Measurements from ENCODE around the gene RYR3.

The RYR3 gene

DNA sequence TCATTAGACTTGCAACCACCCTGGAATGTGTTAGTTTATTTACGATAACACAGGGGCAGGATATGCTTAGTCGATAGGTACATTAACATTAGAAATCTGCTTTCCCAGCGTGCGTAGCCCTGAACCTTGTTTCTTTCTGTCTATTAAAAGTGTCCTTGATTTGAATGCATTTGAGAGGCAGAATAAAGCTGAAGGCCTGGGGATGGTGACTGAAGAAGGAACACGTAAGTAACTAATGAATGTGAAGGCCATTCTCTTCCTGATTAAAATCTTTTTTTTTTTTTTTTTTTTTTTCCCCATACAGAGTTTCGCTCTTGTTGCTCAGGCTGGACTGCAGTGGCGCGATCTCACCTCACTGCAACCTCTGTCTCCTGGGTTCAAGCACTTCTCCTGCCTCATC, 514.7 kb downstream of the RYR3 start:
- 100% methylated on average over 4 of the region's 8 CpGs for WGBS (ENCODE audit: insufficient coverage)
- CTCF ChIA-PET: interaction anchor here (1.1 kb wide), 1 partner anchor 11 kb away, joined by 4 read pairs; no protein-coding TSS in a partner anchor
- Histone ChIP-seq H3K4me1 (ENCODE audit: control extremely low read depth in 1 of 4, control insufficient read depth in 4 of 4, insufficient read depth in 4 of 4, low read length in 3 of 4) (no peaks in the 10 kb centered on the region), H3K9me3 (ENCODE audit: control extremely low read depth in 1 of 5, control insufficient read depth in 4 of 5, insufficient read depth in 2 of 5, low read depth in 1 of 5, low read length in 4 of 5) (peaks cover 0 to 3% (median 0%) of the 10 kb centered on the region in 5 experiments), H3K4me3 (ENCODE audit: control insufficient read depth in 1 of 7, extremely low read depth in 1 of 7, insufficient read depth in 4 of 7, low read depth in 2 of 7, low read length in 6 of 7) (no peak overlapping the region), H3K36me3 (ENCODE audit: control insufficient read depth in 4 of 4, insufficient read depth in 4 of 4, low read length in 3 of 4) (no peaks in the 10 kb centered on the region), H3K27ac (ENCODE audit: insufficient read depth in 1 of 2, low read depth in 1 of 2, low read length in 2 of 2, poor library complexity in 1 of 2, severe bottlenecking in 2 of 2) (no peak overlapping the region), H3K27me3 (replicated peaks in 2 of 5; ENCODE audit: control insufficient read depth in 4 of 5, insufficient read depth in 5 of 5, low read length in 4 of 5) (peaks cover 0 to 3% (median 0%) of the 10 kb centered on the region in 5 experiments)
- POLR2A ChIA-PET: no interaction called here
- no peak for DNase-seq

DNA sequence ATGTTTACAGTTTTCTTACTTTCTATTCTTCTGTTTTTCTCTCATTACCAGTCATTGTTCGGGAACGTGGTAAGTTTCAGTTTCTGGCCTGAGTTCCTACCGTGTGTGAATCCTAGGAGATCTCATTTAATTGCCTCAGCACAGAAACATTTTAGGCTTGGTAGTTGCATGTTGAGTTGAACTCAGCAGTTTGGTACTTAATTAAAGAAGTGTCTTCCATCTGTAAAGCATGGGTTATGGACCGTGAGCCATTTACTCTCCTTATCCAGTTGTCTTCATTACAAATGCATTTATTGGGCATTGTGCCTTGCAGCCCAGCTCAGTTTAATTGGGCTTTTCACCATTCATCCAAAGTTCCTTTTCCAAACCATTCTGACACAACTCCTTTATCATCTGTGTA, 515.4 kb downstream of the RYR3 start:
- Histone ChIP-seq H3K9me3 (ENCODE audit: control extremely low read depth in 1 of 5, control insufficient read depth in 4 of 5, insufficient read depth in 2 of 5, low read depth in 1 of 5, low read length in 4 of 5) (peaks cover 0 to 3% (median 0%) of the 10 kb centered on the region in 5 experiments), H3K27me3 (replicated peaks in 2 of 5; ENCODE audit: control insufficient read depth in 4 of 5, insufficient read depth in 5 of 5, low read length in 4 of 5) (peaks cover 0 to 1% (median 0%) of the 10 kb centered on the region in 5 experiments), H3K4me3 (ENCODE audit: control insufficient read depth in 1 of 7, extremely low read depth in 1 of 7, insufficient read depth in 4 of 7, low read depth in 2 of 7, low read length in 6 of 7) (no peak overlapping the region), H3K27ac (ENCODE audit: insufficient read depth in 1 of 2, low read depth in 1 of 2, low read length in 2 of 2, poor library complexity in 1 of 2, severe bottlenecking in 2 of 2) (no peak overlapping the region), H3K4me1 (ENCODE audit: control extremely low read depth in 1 of 4, control insufficient read depth in 4 of 4, insufficient read depth in 4 of 4, low read length in 3 of 4) (no peaks in the 10 kb centered on the region), H3K36me3 (ENCODE audit: control insufficient read depth in 4 of 4, insufficient read depth in 4 of 4, low read length in 3 of 4) (no peaks in the 10 kb centered on the region)
- WGBS (ENCODE audit: insufficient coverage): 100% methylated on average over 3 of the region's 4 CpGs
- ChIA-PET CTCF (no interaction called here), POLR2A (no interaction called here)
- no peak for DNase-seq

DNA sequence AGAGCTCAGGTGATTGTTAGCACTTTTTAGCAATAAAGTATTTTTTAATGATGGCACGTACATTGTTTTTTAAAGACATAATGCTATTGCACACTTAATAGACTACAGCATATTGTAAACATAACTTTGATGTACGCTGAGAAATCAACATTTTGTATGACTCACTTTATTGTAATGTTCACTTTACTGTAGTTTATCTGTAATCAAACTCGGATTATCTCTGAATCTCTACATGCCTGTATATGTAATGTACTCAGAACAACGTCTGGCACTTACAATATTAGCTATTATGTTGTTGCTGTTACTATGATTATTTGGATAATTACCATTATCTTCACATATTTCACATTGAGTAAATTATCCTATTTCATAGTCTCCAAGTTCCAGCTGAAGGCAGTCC, 519.6 kb downstream of the RYR3 start:
- DNase-seq: no peak
- peaks cover 0 to 3% (median 0%) of the 10 kb centered on the region in 5 experiments for H3K9me3 ChIP-seq (ENCODE audit: control extremely low read depth in 1 of 5, control insufficient read depth in 4 of 5, insufficient read depth in 2 of 5, low read depth in 1 of 5, low read length in 4 of 5)
- H3K36me3 ChIP-seq (ENCODE audit: control insufficient read depth in 4 of 4, insufficient read depth in 4 of 4, low read length in 3 of 4): no peaks in the 10 kb centered on the region
- H3K4me3 ChIP-seq (ENCODE audit: control insufficient read depth in 1 of 7, extremely low read depth in 1 of 7, insufficient read depth in 4 of 7, low read depth in 2 of 7, low read length in 6 of 7): no peak overlapping the region
- CTCF ChIA-PET: interaction anchor here (0.9 to 1.2 kb wide), 2 partner anchors 13 to 90 kb away, joined by 3 read pairs; no protein-coding TSS in a partner anchor
- no peak overlapping the region for H3K27ac ChIP-seq (ENCODE audit: insufficient read depth in 1 of 2, low read depth in 1 of 2, low read length in 2 of 2, poor library complexity in 1 of 2, severe bottlenecking in 2 of 2)
- no peaks in the 10 kb centered on the region for H3K27me3 ChIP-seq (replicated peaks in 2 of 5; ENCODE audit: control insufficient read depth in 4 of 5, insufficient read depth in 5 of 5, low read length in 4 of 5)
- no peaks in the 10 kb centered on the region for H3K4me1 ChIP-seq (ENCODE audit: control extremely low read depth in 1 of 4, control insufficient read depth in 4 of 4, insufficient read depth in 4 of 4, low read length in 3 of 4)
- 100% methylated on average over 1 of the region's 4 CpGs for WGBS (ENCODE audit: insufficient coverage)
- POLR2A ChIA-PET: no interaction called here

DNA sequence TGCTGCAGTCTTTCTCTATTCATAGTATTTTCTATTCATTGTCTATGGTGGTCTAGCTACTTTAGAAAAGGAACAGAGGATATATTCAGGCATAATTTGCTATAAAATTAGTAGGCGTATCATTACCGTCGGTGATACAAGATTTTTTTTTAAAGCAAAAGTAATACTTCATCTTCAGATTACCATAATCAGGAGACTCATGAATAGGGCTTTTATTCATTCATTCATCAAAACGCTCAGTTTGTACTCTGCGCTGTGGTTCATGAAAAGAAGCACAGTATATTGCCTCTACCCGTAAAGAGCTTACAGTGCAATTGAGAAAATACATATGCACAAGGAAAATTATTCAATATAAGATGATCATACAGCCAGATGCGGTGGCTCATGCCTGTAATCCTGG, 520.9 kb downstream of the RYR3 start:
- ChIA-PET CTCF (interaction anchor here (1.2 kb wide), 1 partner anchor 12 kb away, joined by 3 read pairs; no protein-coding TSS in a partner anchor), POLR2A (no interaction called here)
- Histone ChIP-seq H3K4me3 (ENCODE audit: control insufficient read depth in 1 of 7, extremely low read depth in 1 of 7, insufficient read depth in 4 of 7, low read depth in 2 of 7, low read length in 6 of 7) (no peak overlapping the region), H3K36me3 (ENCODE audit: control insufficient read depth in 4 of 4, insufficient read depth in 4 of 4, low read length in 3 of 4) (no peaks in the 10 kb centered on the region), H3K4me1 (ENCODE audit: control extremely low read depth in 1 of 4, control insufficient read depth in 4 of 4, insufficient read depth in 4 of 4, low read length in 3 of 4) (no peaks in the 10 kb centered on the region), H3K9me3 (ENCODE audit: control extremely low read depth in 1 of 5, control insufficient read depth in 4 of 5, insufficient read depth in 2 of 5, low read depth in 1 of 5, low read length in 4 of 5) (peaks cover 0 to 3% (median 0%) of the 10 kb centered on the region in 5 experiments), H3K27me3 (replicated peaks in 2 of 5; ENCODE audit: control insufficient read depth in 4 of 5, insufficient read depth in 5 of 5, low read length in 4 of 5) (no peaks in the 10 kb centered on the region), H3K27ac (ENCODE audit: insufficient read depth in 1 of 2, low read depth in 1 of 2, low read length in 2 of 2, poor library complexity in 1 of 2, severe bottlenecking in 2 of 2) (no peak overlapping the region)
- WGBS (ENCODE audit: insufficient coverage): 100% methylated on average over 1 of the region's 7 CpGs
- DNase-seq: no peak

DNA sequence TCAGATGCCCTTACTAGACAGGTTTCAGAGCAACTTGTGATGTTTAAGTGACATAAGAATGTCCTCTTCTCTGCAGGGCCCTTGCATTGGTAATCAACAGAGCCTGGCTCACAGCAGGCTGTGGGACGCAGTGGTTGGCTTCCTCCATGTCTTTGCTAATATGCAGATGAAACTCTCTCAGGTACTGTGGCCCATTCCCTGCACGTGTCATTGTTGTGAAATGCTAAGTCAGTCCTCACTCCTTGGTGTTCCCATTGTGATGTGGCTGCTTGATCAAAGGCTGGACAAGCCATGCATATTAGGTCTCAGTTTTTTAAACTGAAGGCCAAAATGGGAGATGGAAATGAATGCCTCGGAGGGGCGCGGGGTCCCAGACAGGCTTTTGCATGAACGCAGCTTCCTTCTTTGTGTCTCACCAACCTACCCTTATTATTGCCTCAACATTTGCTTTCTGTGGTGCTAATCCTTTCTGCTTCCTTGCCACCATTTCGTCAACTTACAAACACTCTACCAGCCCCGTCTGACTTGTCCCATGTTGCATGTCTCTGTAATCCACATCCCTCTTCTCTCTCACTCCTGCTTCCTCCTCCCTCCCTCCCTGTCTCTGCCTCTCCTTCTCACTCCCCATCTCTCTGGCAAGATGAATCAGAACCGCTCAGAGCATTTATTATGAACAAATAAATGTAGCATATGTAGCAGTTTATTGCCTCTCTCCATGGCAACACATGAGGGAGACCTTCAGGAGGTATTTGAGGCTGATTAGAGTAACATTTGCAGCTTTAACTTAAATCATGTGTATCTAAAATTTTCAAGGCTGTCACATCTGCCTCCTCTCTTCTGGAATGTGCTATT, 524.4 kb downstream of the RYR3 start:
- Histone ChIP-seq H3K4me1 (ENCODE audit: control extremely low read depth in 1 of 4, control insufficient read depth in 4 of 4, insufficient read depth in 4 of 4, low read length in 3 of 4) (no peaks in the 10 kb centered on the region), H3K4me3 (ENCODE audit: control insufficient read depth in 1 of 7, extremely low read depth in 1 of 7, insufficient read depth in 4 of 7, low read depth in 2 of 7, low read length in 6 of 7) (no peak overlapping the region), H3K9me3 (ENCODE audit: control extremely low read depth in 1 of 5, control insufficient read depth in 4 of 5, insufficient read depth in 2 of 5, low read depth in 1 of 5, low read length in 4 of 5) (no peaks in the 10 kb centered on the region), H3K36me3 (ENCODE audit: control insufficient read depth in 4 of 4, insufficient read depth in 4 of 4, low read length in 3 of 4) (peaks cover 0 to 6% (median 0%) of the 10 kb centered on the region in 4 experiments), H3K27ac (ENCODE audit: insufficient read depth in 1 of 2, low read depth in 1 of 2, low read length in 2 of 2, poor library complexity in 1 of 2, severe bottlenecking in 2 of 2) (no peak overlapping the region), H3K27me3 (replicated peaks in 2 of 5; ENCODE audit: control insufficient read depth in 4 of 5, insufficient read depth in 5 of 5, low read length in 4 of 5) (no peaks in the 10 kb centered on the region)
- 78% methylated on average over 8 of the region's 9 CpGs for WGBS (ENCODE audit: insufficient coverage)
- ChIA-PET CTCF (interaction anchor here (0.5 to 1.5 kb wide), 2 partner anchors 22 to 26 kb away, joined by 3 read pairs; no protein-coding TSS in a partner anchor), POLR2A (no interaction called here)
- no peak for DNase-seq

DNA sequence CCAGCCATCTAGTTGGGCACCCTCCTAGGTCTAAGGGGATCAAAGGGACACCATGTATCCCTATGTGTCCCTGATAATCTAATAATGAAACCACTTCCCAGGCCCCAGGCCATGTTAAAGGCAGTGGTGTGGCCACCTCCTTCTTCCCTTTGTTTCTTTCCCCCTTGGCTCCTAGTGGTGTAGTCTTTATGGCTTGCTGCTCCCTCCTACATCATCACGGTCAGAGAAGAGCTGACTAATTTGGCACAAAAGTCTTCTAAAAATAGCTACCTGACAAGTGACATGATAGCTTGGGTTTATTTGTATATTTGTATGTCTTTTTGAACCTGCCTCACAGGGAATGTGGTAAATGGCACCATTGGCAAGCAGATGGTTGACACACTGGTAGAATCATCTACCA, 526.5 kb downstream of the RYR3 start:
- no peaks in the 10 kb centered on the region for H3K27me3 ChIP-seq (replicated peaks in 2 of 5; ENCODE audit: control insufficient read depth in 4 of 5, insufficient read depth in 5 of 5, low read length in 4 of 5)
- no peak overlapping the region for H3K4me3 ChIP-seq (ENCODE audit: control insufficient read depth in 1 of 7, extremely low read depth in 1 of 7, insufficient read depth in 4 of 7, low read depth in 2 of 7, low read length in 6 of 7)
- DNase-seq: no peak
- ChIA-PET POLR2A (no interaction called here), CTCF (no interaction called here)
- no peaks in the 10 kb centered on the region for H3K4me1 ChIP-seq (ENCODE audit: control extremely low read depth in 1 of 4, control insufficient read depth in 4 of 4, insufficient read depth in 4 of 4, low read length in 3 of 4)
- H3K36me3 ChIP-seq (ENCODE audit: control insufficient read depth in 4 of 4, insufficient read depth in 4 of 4, low read length in 3 of 4): peaks cover 0 to 6% (median 0%) of the 10 kb centered on the region in 4 experiments
- H3K27ac ChIP-seq (ENCODE audit: insufficient read depth in 1 of 2, low read depth in 1 of 2, low read length in 2 of 2, poor library complexity in 1 of 2, severe bottlenecking in 2 of 2): no peak overlapping the region
- no peaks in the 10 kb centered on the region for H3K9me3 ChIP-seq (ENCODE audit: control extremely low read depth in 1 of 5, control insufficient read depth in 4 of 5, insufficient read depth in 2 of 5, low read depth in 1 of 5, low read length in 4 of 5)
- 100% methylated on average over 1 of the region's 1 CpG for WGBS (ENCODE audit: insufficient coverage)

DNA sequence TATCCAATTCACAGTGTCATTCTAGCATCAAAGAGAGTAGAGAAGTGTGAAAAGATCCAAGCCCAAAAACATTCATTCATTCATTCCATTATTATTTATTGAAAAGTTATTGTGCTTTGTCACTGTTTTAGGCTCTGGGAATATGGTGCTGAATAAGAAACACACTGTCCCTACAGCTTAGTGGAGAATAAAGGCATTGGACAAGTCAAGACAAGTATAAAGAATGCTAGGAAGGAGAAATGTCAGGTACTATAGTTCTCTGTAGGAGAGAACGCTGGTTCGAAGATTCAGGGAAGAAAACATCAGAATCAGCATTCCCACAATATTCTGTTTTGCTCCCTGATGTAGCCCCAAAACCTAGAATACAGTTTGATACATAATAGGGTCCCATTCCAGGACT, 528.8 kb downstream of the RYR3 start:
- no peaks in the 10 kb centered on the region for H3K4me1 ChIP-seq (ENCODE audit: control extremely low read depth in 1 of 4, control insufficient read depth in 4 of 4, insufficient read depth in 4 of 4, low read length in 3 of 4)
- H3K27me3 ChIP-seq (replicated peaks in 2 of 5; ENCODE audit: control insufficient read depth in 4 of 5, insufficient read depth in 5 of 5, low read length in 4 of 5): no peaks in the 10 kb centered on the region
- ChIA-PET CTCF (no interaction called here), POLR2A (no interaction called here)
- WGBS (ENCODE audit: insufficient coverage): 92% methylated on average over 2 of the region's 2 CpGs
- no peak overlapping the region for H3K27ac ChIP-seq (ENCODE audit: insufficient read depth in 1 of 2, low read depth in 1 of 2, low read length in 2 of 2, poor library complexity in 1 of 2, severe bottlenecking in 2 of 2)
- H3K36me3 ChIP-seq (ENCODE audit: control insufficient read depth in 4 of 4, insufficient read depth in 4 of 4, low read length in 3 of 4): peaks cover 0 to 6% (median 0%) of the 10 kb centered on the region in 4 experiments
- no peak overlapping the region for H3K4me3 ChIP-seq (ENCODE audit: control insufficient read depth in 1 of 7, extremely low read depth in 1 of 7, insufficient read depth in 4 of 7, low read depth in 2 of 7, low read length in 6 of 7)
- H3K9me3 ChIP-seq (ENCODE audit: control extremely low read depth in 1 of 5, control insufficient read depth in 4 of 5, insufficient read depth in 2 of 5, low read depth in 1 of 5, low read length in 4 of 5): no peaks in the 10 kb centered on the region
- no peak for DNase-seq
